ENCODE measurements around the gene PARD6G. TPM values are rescaled to one million over a fixed set of nuclear protein-coding genes. Genes with fewer than 3 reads are reported as not detected.

PARD6G gene
- total and polyA plus RNA-seq, 10 of the 15 experiments (the other 5 are each of a cell fraction or from before 2014, with no cell fraction given): 0.20 to 2.0 (median 0.60) TPM

GRCh38 chr18:80223581-80224148 lies 23.6 kb downstream of the PARD6G start:
- ChIA-PET CTCF (interaction anchor here (0.9 to 1.6 kb wide), 2 partner anchors 11 to 13 kb away, joined by 3 to 5 read pairs; no protein-coding TSS in a partner anchor), POLR2A (no interaction called here), SMC1A (ENCODE audit: uncharacterized antibody, unreplicated experiment) (interaction anchor here (1.1 to 3.1 kb wide), 2 partner anchors 8 to 11 kb away, joined by 3 to 14 read pairs; no protein-coding TSS in a partner anchor), RAD21 (ENCODE audit: unreplicated experiment) (interaction anchor here (1.3 kb wide), 1 partner anchor 10 kb away, joined by 4 read pairs; no protein-coding TSS in a partner anchor)
- no peaks in the 10 kb centered on the region for H3K4me1 ChIP-seq (ENCODE audit: control insufficient read depth, insufficient read depth, low read length)
- no peaks in the 10 kb centered on the region for H4K20me1 ChIP-seq (ENCODE audit: control insufficient read depth, insufficient read depth)
- BruUV-seq (replicated peaks): no TSS peak
- 37% methylated on average over 4 of the region's 4 CpGs for WGBS (ENCODE audit: insufficient coverage, insufficient replicate concordance, low lambda C conversion rate, missing lambda C conversion rate)
- no peak overlapping the region for H3K9ac ChIP-seq (ENCODE audit: control insufficient read depth, insufficient read depth, low read length)
- H3K36me3 ChIP-seq (ENCODE audit: control insufficient read depth in 2 of 2, insufficient read depth in 2 of 2, low read length in 1 of 2): no peaks in the 10 kb centered on the region
- intact Hi-C loops (cut with micrococcal nuclease; ENCODE audit: unreplicated experiment) (no loop called here), in situ Hi-C loops (cut with MboI) (no loop called here)
- H3K4me2 ChIP-seq (ENCODE audit: control insufficient read depth, insufficient read depth): no peak overlapping the region
- no peaks in the 10 kb centered on the region for H3K9me3 ChIP-seq (replicated peaks; ENCODE audit: control insufficient read depth, insufficient read depth, low read length)
- H2AFZ ChIP-seq (ENCODE audit: control insufficient read depth, low read depth, low read length): no peak overlapping the region
- no peak overlapping the region for H3K27ac ChIP-seq (ENCODE audit: control insufficient read depth, insufficient read depth)
- H3K27me3 ChIP-seq (replicated peaks in 1 of 2; ENCODE audit: control insufficient read depth in 2 of 2, insufficient read depth in 2 of 2, low read length in 1 of 2): peaks cover 0 to 6% of the 10 kb centered on the region in 2 experiments; a peak in 1 of 4 replicates
- FAIRE-seq: no peak
- no peak overlapping the region for H3K4me3 ChIP-seq
- no peaks in the 10 kb centered on the region for H3K79me2 ChIP-seq (ENCODE audit: control insufficient read depth, insufficient read depth, low read length)
- no peak for ATAC-seq
- no peak for DNase-seq (ENCODE audit: low read depth, low spot score)
- no peak for TF ChIP-seq TBL1XR1 (IDR thresholded peaks at IDR 0.05; ENCODE audit: low read depth, low read length)
- no peak for TF ChIP-seq ZZZ3 (IDR thresholded peaks at IDR 0.05; ENCODE audit: control insufficient read depth, insufficient read length, low read depth)
- no peak for TF ChIP-seq MAX (IDR thresholded peaks at IDR 0.05; ENCODE audit: low read depth, low read length)
- TF ChIP-seq HCFC1 (IDR thresholded peaks at IDR 0.05; ENCODE audit: low read length): no peak
- no peak for TF ChIP-seq ZBED1 (IDR thresholded peaks at IDR 0.05; ENCODE audit: borderline replicate concordance)
- TF ChIP-seq NFYA (IDR thresholded peaks at IDR 0.05; ENCODE audit: borderline replicate concordance, low read depth, low read length): no peak
- no peak for TF ChIP-seq IRF4 (IDR thresholded peaks at IDR 0.05; ENCODE audit: low read depth, low read length)
- no peak for TF ChIP-seq HSF1 (IDR thresholded peaks at IDR 0.05; ENCODE audit: low read depth, low read length)
- no peak for TF ChIP-seq CTCF (IDR thresholded peaks at IDR 0.05 in 2 of 3, conservative IDR thresholded peaks at IDR 0.05 in 1 of 3; ENCODE audit: control insufficient read depth in 2 of 3, extremely low read depth in 1 of 3, insufficient read depth in 1 of 3, low read depth in 3 of 3, low read length in 3 of 3)
- no peak for TF ChIP-seq STAT3 (IDR thresholded peaks at IDR 0.05; ENCODE audit: low read depth, low read length)
- no peak for TF ChIP-seq CHD1 (IDR thresholded peaks at IDR 0.05; ENCODE audit: low read depth, low read length)
- TF ChIP-seq RUNX3 (IDR thresholded peaks at IDR 0.05; ENCODE audit: low read length): no peak
- no peak for TF ChIP-seq ZNF274 (IDR thresholded peaks at IDR 0.05; ENCODE audit: insufficient read depth, insufficient read length)
- TF ChIP-seq, protein P1, sequence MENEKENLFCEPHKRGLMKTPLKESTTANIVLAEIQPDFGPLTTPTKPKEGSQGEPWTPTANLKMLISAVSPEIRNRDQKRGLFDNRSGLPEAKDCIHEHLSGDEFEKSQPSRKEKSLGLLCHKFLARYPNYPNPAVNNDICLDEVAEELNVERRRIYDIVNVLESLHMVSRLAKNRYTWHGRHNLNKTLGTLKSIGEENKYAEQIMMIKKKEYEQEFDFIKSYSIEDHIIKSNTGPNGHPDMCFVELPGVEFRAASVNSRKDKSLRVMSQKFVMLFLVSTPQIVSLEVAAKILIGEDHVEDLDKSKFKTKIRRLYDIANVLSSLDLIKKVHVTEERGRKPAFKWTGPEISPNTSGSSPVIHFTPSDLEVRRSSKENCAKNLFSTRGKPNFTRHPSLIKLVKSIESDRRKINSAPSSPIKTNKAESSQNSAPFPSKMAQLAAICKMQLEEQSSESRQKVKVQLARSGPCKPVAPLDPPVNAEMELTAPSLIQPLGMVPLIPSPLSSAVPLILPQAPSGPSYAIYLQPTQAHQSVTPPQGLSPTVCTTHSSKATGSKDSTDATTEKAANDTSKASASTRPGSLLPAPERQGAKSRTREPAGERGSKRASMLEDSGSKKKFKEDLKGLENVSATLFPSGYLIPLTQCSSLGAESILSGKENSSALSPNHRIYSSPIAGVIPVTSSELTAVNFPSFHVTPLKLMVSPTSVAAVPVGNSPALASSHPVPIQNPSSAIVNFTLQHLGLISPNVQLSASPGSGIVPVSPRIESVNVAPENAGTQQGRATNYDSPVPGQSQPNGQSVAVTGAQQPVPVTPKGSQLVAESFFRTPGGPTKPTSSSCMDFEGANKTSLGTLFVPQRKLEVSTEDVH (IDR thresholded peaks at IDR 0.05; ENCODE audit: low read depth, partially characterized antibody): no peak
- no peak for TF ChIP-seq MXI1 (IDR thresholded peaks at IDR 0.05; ENCODE audit: low read depth, low read length)
- no peak for TF ChIP-seq NR2C2 (IDR thresholded peaks at IDR 0.05; ENCODE audit: borderline replicate concordance, control insufficient read depth, insufficient read length, low read depth)
- TF ChIP-seq, protein P2, sequence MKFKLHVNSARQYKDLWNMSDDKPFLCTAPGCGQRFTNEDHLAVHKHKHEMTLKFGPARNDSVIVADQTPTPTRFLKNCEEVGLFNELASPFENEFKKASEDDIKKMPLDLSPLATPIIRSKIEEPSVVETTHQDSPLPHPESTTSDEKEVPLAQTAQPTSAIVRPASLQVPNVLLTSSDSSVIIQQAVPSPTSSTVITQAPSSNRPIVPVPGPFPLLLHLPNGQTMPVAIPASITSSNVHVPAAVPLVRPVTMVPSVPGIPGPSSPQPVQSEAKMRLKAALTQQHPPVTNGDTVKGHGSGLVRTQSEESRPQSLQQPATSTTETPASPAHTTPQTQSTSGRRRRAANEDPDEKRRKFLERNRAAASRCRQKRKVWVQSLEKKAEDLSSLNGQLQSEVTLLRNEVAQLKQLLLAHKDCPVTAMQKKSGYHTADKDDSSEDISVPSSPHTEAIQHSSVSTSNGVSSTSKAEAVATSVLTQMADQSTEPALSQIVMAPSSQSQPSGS (IDR thresholded peaks at IDR 0.05; ENCODE audit: low read length): no peak

All from GM12878 (cell line).